ENCODE measurements around the gene SUPT20HL2. TPM values are rescaled to one million over a fixed set of nuclear protein-coding genes. Genes with fewer than 3 reads are reported as not detected.

Gene SUPT20HL2
- total and polyA plus RNA-seq, 7 donors = not detected

GRCh38 chrX:24285082-24285481, 28.8 kb downstream of the SUPT20HL2 start:
- no peaks in the 10 kb centered on the region for H3K36me3 ChIP-seq (ENCODE audit: insufficient read depth in 1 of 2, low read depth in 1 of 2)
- H3K4me3 ChIP-seq = no peak overlapping the region
- no peak for ATAC-seq
- intact Hi-C loops (cut with DNase I) = no loop called here
- H3K9me3 ChIP-seq = no peaks in the 10 kb centered on the region
- no peaks in the 10 kb centered on the region for H3K4me1 ChIP-seq
- H3K27ac ChIP-seq = no peak overlapping the region
- peaks cover 0 to 20% (median 0%) of the 10 kb centered on the region in 3 donors for H3K27me3 ChIP-seq (ENCODE audit: insufficient read depth in 3 of 3, low read length in 2 of 3)
- WGBS, 3 donors = 85 to 95% (median 89%) methylated on average over 5 of the region's 5 CpGs
- DNase-seq = no peak
- TF ChIP-seq CTCF (IDR thresholded peaks at IDR 0.05) = no peak

DNA sequence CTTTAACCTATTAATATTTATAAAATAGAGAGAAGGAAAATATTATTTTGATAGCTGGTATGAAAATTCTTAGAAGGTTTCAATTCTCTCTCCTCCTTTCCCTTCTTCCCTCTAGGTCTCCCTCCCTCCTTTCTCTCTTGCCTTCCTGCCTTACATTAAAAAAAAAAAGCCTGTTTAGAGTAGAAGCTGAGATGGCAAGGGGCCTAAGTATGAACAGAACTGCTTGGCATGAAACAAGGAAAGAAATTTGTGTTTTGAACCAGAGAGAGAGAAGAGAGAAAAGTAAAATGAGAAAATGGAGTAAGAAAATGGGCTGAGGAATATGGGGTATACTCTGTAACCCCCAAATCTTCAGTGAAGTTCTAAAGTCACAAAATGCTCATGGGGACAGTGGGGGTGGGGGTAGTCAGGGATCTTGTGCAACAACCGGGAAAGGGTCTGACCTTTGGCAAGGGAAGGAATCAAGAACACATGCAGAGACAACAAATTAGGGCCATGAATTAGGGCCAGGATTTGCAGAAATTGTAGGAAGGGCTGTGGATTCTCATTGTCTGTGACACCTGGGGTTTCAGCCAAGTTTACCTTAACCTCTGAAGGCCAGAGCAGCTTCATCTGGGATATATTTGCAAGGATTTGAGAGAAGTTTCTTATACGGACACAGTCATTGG, 30.6 kb downstream of the SUPT20HL2 start:
- Histone ChIP-seq H3K27ac (no peak overlapping the region), H3K36me3 (ENCODE audit: insufficient read depth in 1 of 2, low read depth in 1 of 2) (no peaks in the 10 kb centered on the region), H3K4me1 (no peaks in the 10 kb centered on the region), H3K9me3 (no peaks in the 10 kb centered on the region), H3K27me3 (ENCODE audit: insufficient read depth in 3 of 3, low read length in 2 of 3) (peaks cover 0 to 21% (median 0%) of the 10 kb centered on the region in 3 donors), H3K4me3 (no peak overlapping the region)
- intact Hi-C loops (cut with DNase I) = no loop called here
- WGBS, 3 donors = 50 to 70% (median 53%) methylated on average over 2 of the region's 2 CpGs
- no peak for ATAC-seq
- DNase-seq = no peak
- TF ChIP-seq CTCF (IDR thresholded peaks at IDR 0.05) = no peak

GRCh38 chrX:24282381-24283126, 31.3 kb downstream of the SUPT20HL2 start:
- no peak overlapping the region for H3K27ac ChIP-seq

DNA sequence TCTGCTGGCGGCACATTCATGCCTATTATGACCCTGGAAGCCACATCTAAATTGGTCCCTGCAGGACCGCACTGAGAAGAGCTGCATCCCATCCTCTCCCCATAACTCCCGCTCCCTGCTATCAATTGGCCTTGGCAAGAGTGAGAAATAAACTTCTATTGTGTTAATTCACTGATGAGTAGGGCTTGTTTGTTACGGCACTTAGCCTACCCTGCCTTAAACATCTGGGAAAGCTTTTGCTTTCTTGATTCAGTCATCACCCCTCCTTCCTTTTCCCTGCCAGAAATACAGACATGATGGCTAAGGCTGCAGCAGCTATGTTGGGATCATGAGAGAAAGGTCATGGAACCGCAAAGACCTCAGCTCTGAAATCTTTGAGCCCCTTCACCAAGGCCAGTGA, 36.5 kb downstream of the SUPT20HL2 start:
- Histone ChIP-seq H3K9me3 (no peaks in the 10 kb centered on the region), H3K27me3 (ENCODE audit: insufficient read depth in 3 of 3, low read length in 2 of 3) (peaks cover 0 to 17% (median 0%) of the 10 kb centered on the region in 3 donors), H3K36me3 (ENCODE audit: insufficient read depth in 1 of 2, low read depth in 1 of 2) (no peaks in the 10 kb centered on the region), H3K4me1 (no peaks in the 10 kb centered on the region), H3K4me3 (no peak overlapping the region), H3K27ac (no peak overlapping the region)
- DNase-seq = no peak
- 84 to 99% (median 94%) methylated on average over 4 to 5 of the region's 5 CpGs for WGBS, 3 donors
- intact Hi-C loops (cut with DNase I) = no loop called here
- TF ChIP-seq CTCF (IDR thresholded peaks at IDR 0.05) = no peak
- ATAC-seq = no peak

More at GRCh38 chrX:24282381-24283126, 31.3 kb downstream of the SUPT20HL2 start:
- H3K36me3 ChIP-seq (ENCODE audit: insufficient read depth in 1 of 2, low read depth in 1 of 2) = no peaks in the 10 kb centered on the region
- no peaks in the 10 kb centered on the region for H3K9me3 ChIP-seq
- WGBS, 3 donors = 8 to 11% (median 10%) methylated on average over 12 of the region's 12 CpGs
- no peak for DNase-seq
- intact Hi-C loops (cut with DNase I) = no loop called here
- ATAC-seq = no peak
- TF ChIP-seq CTCF (IDR thresholded peaks at IDR 0.05) = no peak
- H3K27me3 ChIP-seq (ENCODE audit: insufficient read depth in 3 of 3, low read length in 2 of 3) = peaks cover 0 to 18% (median 0%) of the 10 kb centered on the region in 3 donors
- no peaks in the 10 kb centered on the region for H3K4me1 ChIP-seq
- no peak overlapping the region for H3K4me3 ChIP-seq
